Psoas muscle (tissue), 8 donors: ENCODE data around the gene C13orf46. TPM values are rescaled to one million over a fixed set of nuclear protein-coding genes. Genes with fewer than 3 reads are reported as not detected.
"Not testable (repeated sequence)": the region's sequence is repeated elsewhere in the genome, so short reads cannot be mapped to it uniquely, and the experiment has no call there.

Experiments used
- ATAC-seq, 4 donors: fragments of 200-7000 bp; cut with Tn5 transposase; one replicate each; pipeline ENCODE4 v1.9.1; 2020; ENCODE audit warnings: moderate library complexity in 3 of 4, mild to moderate bottlenecking in 2 of 4
- DNase-seq, 2 donors: peaks; one replicate each; pipeline ENCODE4 v3.0.0-alpha.2; 2020
- H3K27ac ChIP-seq: fragments of 200-600 bp; one replicate; pipeline ENCODE4 v1.8.0; 2022
- H3K27me3 ChIP-seq, 3 donors: fragments of 200-600 bp in 1 of 3; one replicate each; pipeline versions ENCODE4 v1.6.1 to v1.8.0; 2013 to 2022; ENCODE audit warnings: low read length in 2 of 3, mild to moderate bottlenecking in 2 of 3, moderate library complexity in 1 of 3; ENCODE audit not compliant: insufficient read depth in 3 of 3
- H3K36me3 ChIP-seq, 2 donors: fragments of 200-600 bp in 1 of 2; one replicate each; pipeline versions ENCODE4 v1.6.1 to v1.8.0; 2013 to 2022; ENCODE audit warnings: low read depth in 1 of 2, mild to moderate bottlenecking in 1 of 2, moderate library complexity in 1 of 2; ENCODE audit not compliant: insufficient read depth in 1 of 2
- H3K4me1 ChIP-seq: fragments of 200-600 bp; one replicate; pipeline ENCODE4 v1.8.0; 2022
- H3K4me3 ChIP-seq: fragments of 200-600 bp; one replicate; pipeline ENCODE4 v1.8.0; 2022; ENCODE audit warnings: mild to moderate bottlenecking
- H3K9me3 ChIP-seq: fragments of 200-600 bp; one replicate; pipeline ENCODE4 v1.8.0; 2022
- CTCF ChIP-seq: fragments of 200-600 bp; IDR thresholded peaks from one replicate; pipeline ENCODE4 v1.8.0; 2022; ENCODE audit warnings: antibody characterized with exemption
- WGBS, 3 donors: extraction: QIAGEN DNeasy Blood & Tissue Kit; methylation state at CpG; one replicate each; pipeline versions ENCODE4 v1.1.6 to v1.1.7; 2013; 5-methylcytosine and 5-hydroxymethylcytosine counted together
- intact Hi-C, 2 donors: fragments of 100-400 bp; cut with DNase I; formaldehyde crosslinking; loops; one replicate each; pipeline versions ENCODE4 v1.11.0 to v1.14.2; 2022
- polyA plus RNA-seq, 3 donors: library from polyadenylated mRNA; stranded (reverse); fragments of 200-250 nt; gene quantifications; one replicate each; pipeline ENCODE4 v1.2.3, GENCODE V29; 2013
- total RNA-seq, 4 donors: library from RNA; stranded (reverse); fragmentation: NEBNext Ultra II Directional in 2 of 4; extraction: Animal tissue kit (Norgen Biotek cat#: 25700) in 2 of 4; gene quantifications; one replicate each; pipeline versions ENCODE4 v1.2.1 to v1.2.4, GENCODE V29; 2021 to 2023
- donor health status: healthy with polysubstance abuse.
- donor health status: DM: no; HTN: no; CAD: no; lungs with moderate emphysema.
- donor health status: Bipolar disorder and iron deficiency.
- donor health status: healthy.
- donor health status: DM: yes; HTN: yes; CAD: no.
- donor health status: DM: no; HTN: no; CAD: no.
- donor health status: DM: no; HTN: no; CAD: no.
- donor health status: DM: yes; HTN: yes; CAD: no.

The C13orf46 gene
- total and polyA plus RNA-seq, 7 donors = 0.14 to 2.5 (median 0.57) TPM; not detected in 1

- ATAC-seq = no peak
- Histone ChIP-seq H3K27me3 (no peaks in the 10 kb centered on the region), H3K36me3 (peaks cover 0 to 25% of the 10 kb centered on the region in 2 donors), H3K4me1 (peaks cover 13% of the 10 kb centered on the region), H3K4me3 (no peak overlapping the region), H3K27ac (no peak overlapping the region), H3K9me3 (no peaks in the 10 kb centered on the region)
- intact Hi-C loops = no loop called here
- peak in 1 of 2 donors; percentile 15 for DNase-seq
- no peak for TF ChIP-seq CTCF
- 95 to 98% (median 96%) methylated on average over 8 of the region's 8 CpGs for WGBS, 3 donors
These were observed 15.9 kb upstream of the C13orf46 start for GRCh38 chr13:113989585-113990300.

GRCh38 chr13:113988859-113989258, 15.0 kb upstream of the C13orf46 start:
- ATAC-seq, H3K27ac ChIP-seq, H3K27me3 ChIP-seq, H3K4me3 ChIP-seq, intact Hi-C loops, H3K9me3 ChIP-seq, DNase-seq: not testable (repeated sequence)
- Histone ChIP-seq H3K4me1 (peaks cover 13% of the 10 kb centered on the region), H3K36me3 (peaks cover 0 to 19% of the 10 kb centered on the region in 2 donors)
- 97 to 99% (median 98%) methylated on average over 6 of the region's 6 CpGs for WGBS, 3 donors

- Histone ChIP-seq H3K36me3 (peaks cover 3 to 46% of the 10 kb centered on the region in 2 donors), H3K4me1 (no peaks in the 10 kb centered on the region), H3K27ac (no peak overlapping the region), H3K27me3 (no peaks in the 10 kb centered on the region), H3K9me3 (no peaks in the 10 kb centered on the region), H3K4me3 (no peak overlapping the region)
- WGBS, 3 donors = 92 to 97% (median 94%) methylated on average over 15 of the region's 15 CpGs
- intact Hi-C loops = no loop called here
- ATAC-seq (no peak), DNase-seq (peak; percentile 7 to 39)
- no peak for TF ChIP-seq CTCF
These were observed 8.4 kb upstream of the C13orf46 start for GRCh38 chr13:113982296-113982661.

GRCh38 chr13:113981611-113982295, 7.9 kb upstream of the C13orf46 start:
- H3K4me3 ChIP-seq = no peak overlapping the region
- ATAC-seq = no peak
- peaks cover 3 to 48% of the 10 kb centered on the region in 2 donors for H3K36me3 ChIP-seq
- no peaks in the 10 kb centered on the region for H3K27me3 ChIP-seq
- H3K9me3 ChIP-seq = no peaks in the 10 kb centered on the region
- 83 to 91% (median 83%) methylated on average over 28 of the region's 28 CpGs for WGBS, 3 donors
- no peaks in the 10 kb centered on the region for H3K4me1 ChIP-seq
- no peak overlapping the region for H3K27ac ChIP-seq
- no peak for TF ChIP-seq CTCF
- peak; percentile 12 to 38 for DNase-seq
- intact Hi-C loops = no loop called here

GRCh38 chr13:113981194-113981605, 7.3 kb upstream of the C13orf46 start:
- TF ChIP-seq CTCF = no peak
- Histone ChIP-seq H3K9me3 (no peaks in the 10 kb centered on the region), H3K36me3 (peaks cover 3 to 48% of the 10 kb centered on the region in 2 donors), H3K4me1 (no peaks in the 10 kb centered on the region), H3K27ac (no peak overlapping the region), H3K27me3 (no peaks in the 10 kb centered on the region), H3K4me3 (no peak overlapping the region)
- DNase-seq = peak; percentile 27 to 60
- intact Hi-C loops = no loop called here
- 59 to 65% (median 60%) methylated on average over 10 to 16 of the region's 16 CpGs for WGBS, 3 donors
- ATAC-seq = peak; percentile 27 to 74 (median 64)
